DND-41 (cell line): Measurements from ENCODE around the gene PRRX2.
"Not testable (repeated sequence)": the region's sequence is repeated elsewhere in the genome, so short reads cannot be mapped to it uniquely, and the experiment has no call there.

Source experiments
- ATAC-seq: fragments of 200-7000 bp; cut with Tn5 transposase; 3 replicates; pipeline ENCODE4 v1.9.1; 2021; ENCODE audit warnings: low read depth; ENCODE audit not compliant: insufficient read depth
- DNase-seq: peaks from one replicate; pipeline ENCODE4 v3.0.0-alpha.2; 2020
- H2AFZ ChIP-seq: 2 replicates; pipeline ENCODE4 v1.6.0; 2012; ENCODE audit warnings: low read depth, low read length
- H3K27ac ChIP-seq: 2 replicates; pipeline ENCODE4 v1.5.1; 2012; ENCODE audit warnings: low read length, inconsistent platforms
- H3K27me3 ChIP-seq: fragments of 200-600 bp; sonication (generic); 2 replicates; pipeline ENCODE4 v1.6.0; 2012; ENCODE audit warnings: low read length, mild to moderate bottlenecking, inconsistent platforms; ENCODE audit not compliant: insufficient read depth, poor library complexity
- H3K36me3 ChIP-seq: 2 replicates; pipeline ENCODE4 v1.5.1; 2012; ENCODE audit warnings: low read length, inconsistent platforms; ENCODE audit not compliant: insufficient read depth
- H3K4me1 ChIP-seq: 2 replicates; pipeline ENCODE4 v1.5.1; 2012; ENCODE audit warnings: mild to moderate bottlenecking, low read length; ENCODE audit not compliant: insufficient read depth
- H3K4me2 ChIP-seq: 2 replicates; pipeline ENCODE4 v1.6.0; 2012; ENCODE audit warnings: mild to moderate bottlenecking, moderate library complexity, low read length, inconsistent platforms; ENCODE audit not compliant: insufficient read depth
- H3K4me3 ChIP-seq, 2 experiments: fragments of 200-600 bp in 1 of 2; shearing (Covaris generic) in 1 of 2; 2 replicates each; pipeline ENCODE4 v1.5.1; 2012 to 2016; ENCODE audit warnings: inconsistent platforms in 2 of 2, low read length in 2 of 2, mild to moderate bottlenecking in 2 of 2, low read depth in 1 of 2, moderate library complexity in 1 of 2
- H3K79me2 ChIP-seq: 2 replicates; pipeline ENCODE4 v1.6.0; 2012; ENCODE audit warnings: low read length, inconsistent platforms; ENCODE audit not compliant: insufficient read depth
- H3K9ac ChIP-seq: 2 replicates; pipeline ENCODE4 v1.6.0; 2012; ENCODE audit warnings: low read depth, mild to moderate bottlenecking, inconsistent platforms, low read length, moderate library complexity
- H3K9me3 ChIP-seq: 2 replicates; pipeline ENCODE4 v1.5.1; 2012; ENCODE audit warnings: low read length, moderate library complexity, mild to moderate bottlenecking, inconsistent platforms; ENCODE audit not compliant: insufficient read depth, severe bottlenecking
- H4K20me1 ChIP-seq: 2 replicates; pipeline ENCODE4 v1.6.0; 2012; ENCODE audit warnings: low read length; ENCODE audit not compliant: insufficient read depth
- CTCF ChIP-seq: IDR thresholded peaks from 2 replicates; pipeline ENCODE4 v1.5.1; 2012; ENCODE audit warnings: borderline replicate concordance, low read length, moderate library complexity, mild to moderate bottlenecking; ENCODE audit not compliant: poor library complexity, severe bottlenecking; ENCODE audit errors: extremely low read depth
- EZH2 ChIP-seq: IDR thresholded peaks from 3 replicates; pipeline ENCODE4 v1.6.1; 2012; ENCODE audit warnings: borderline replicate concordance, low read depth, mild to moderate bottlenecking, moderate library complexity, low read length, inconsistent platforms; ENCODE audit not compliant: severe bottlenecking

PRRX2 gene

GRCh38 chr9:129759804-129760502 is 94.5 kb downstream of the PRRX2 start:
- H3K9ac ChIP-seq = no peak overlapping the region
- no peak for DNase-seq
- no peak for TF ChIP-seq EZH2
- TF ChIP-seq CTCF = no peak
- H3K4me2 ChIP-seq = no peak overlapping the region
- H3K79me2 ChIP-seq = no peaks in the 10 kb centered on the region
- no peak overlapping the region for H3K4me3 ChIP-seq
- no peaks in the 10 kb centered on the region for H3K4me1 ChIP-seq
- no peak overlapping the region for H2AFZ ChIP-seq
- H3K36me3 ChIP-seq = no peaks in the 10 kb centered on the region
- H3K27me3 ChIP-seq = no peaks in the 10 kb centered on the region
- H3K9me3 ChIP-seq = no peaks in the 10 kb centered on the region
- no peak overlapping the region for H3K27ac ChIP-seq
- no peaks in the 10 kb centered on the region for H4K20me1 ChIP-seq
- ATAC-seq = no peak

- not testable (repeated sequence) for DNase-seq, H2AFZ ChIP-seq, H3K9ac ChIP-seq, ATAC-seq, H4K20me1 ChIP-seq, H3K36me3 ChIP-seq, H3K27ac ChIP-seq, H3K4me3 ChIP-seq, H3K4me1 ChIP-seq, H3K9me3 ChIP-seq, H3K79me2 ChIP-seq, H3K27me3 ChIP-seq, H3K4me2 ChIP-seq
Observed at GRCh38 chr9:129760784-129761183, 95.3 kb downstream of the PRRX2 start.

GRCh38 chr9:129761293-129761900 is 96.0 kb downstream of the PRRX2 start:
- H3K4me1 ChIP-seq = no peaks in the 10 kb centered on the region
- DNase-seq (no peak), ATAC-seq (no peak)
- H4K20me1 ChIP-seq = no peaks in the 10 kb centered on the region
- H3K27me3 ChIP-seq = no peaks in the 10 kb centered on the region
- TF ChIP-seq CTCF (no peak), EZH2 (no peak)
- no peaks in the 10 kb centered on the region for H3K36me3 ChIP-seq
- no peak overlapping the region for H3K9ac ChIP-seq
- H2AFZ ChIP-seq = no peak overlapping the region
- H3K4me3 ChIP-seq = no peak overlapping the region
- H3K27ac ChIP-seq = no peak overlapping the region
- H3K9me3 ChIP-seq = no peaks in the 10 kb centered on the region
- no peak overlapping the region for H3K4me2 ChIP-seq
- H3K79me2 ChIP-seq = no peaks in the 10 kb centered on the region

GRCh38 chr9:129761901-129762369 is 96.5 kb downstream of the PRRX2 start:
- ATAC-seq = no peak
- Histone ChIP-seq H3K9ac (no peak overlapping the region), H3K27ac (no peak overlapping the region), H3K4me3 (no peak overlapping the region), H4K20me1 (no peaks in the 10 kb centered on the region), H3K79me2 (no peaks in the 10 kb centered on the region), H3K36me3 (no peaks in the 10 kb centered on the region), H3K9me3 (no peaks in the 10 kb centered on the region), H3K27me3 (no peaks in the 10 kb centered on the region), H2AFZ (no peak overlapping the region), H3K4me1 (no peaks in the 10 kb centered on the region), H3K4me2 (no peak overlapping the region)
- no peak for DNase-seq
- TF ChIP-seq CTCF (no peak), EZH2 (no peak)

GRCh38 chr9:129762370-129762984 is 97.0 kb downstream of the PRRX2 start:
- not testable (repeated sequence) for H3K4me1 ChIP-seq, H3K4me2 ChIP-seq, H3K4me3 ChIP-seq, ATAC-seq, DNase-seq, H3K27ac ChIP-seq, H4K20me1 ChIP-seq, H3K9ac ChIP-seq, H3K9me3 ChIP-seq, H2AFZ ChIP-seq, H3K79me2 ChIP-seq, H3K27me3 ChIP-seq, H3K36me3 ChIP-seq
